HEK293 (cell line): ENCODE data around the gene LPO.

Source experiments
- CTCF ChIA-PET: fragments of 350-600 bp; formaldehyde crosslinking; extraction: SDS; loops from one replicate; lab custom pipeline; 2021; ENCODE audit warnings: antibody characterized with exemption; lab: Yijun Ruan, JAX
- POLR2A ChIA-PET: fragments of 300-600 bp; formaldehyde crosslinking; extraction: SDS; loops from one replicate; lab custom pipeline; 2020; ENCODE audit warnings: antibody characterized with exemption, inconsistent platforms; lab: Yijun Ruan, JAX
- H3K27ac ChIP-seq: fragments of 200-500 bp; sonication (Bioruptor generic); 2 replicates; pipeline ENCODE4 v1.5.1; 2014; ENCODE audit warnings: low read depth, low read length, control low read depth, inconsistent platforms; ENCODE audit errors: extremely low read depth
- H3K36me3 ChIP-seq, 2 experiments: fragments of 200-500 bp in 1 of 2; sonication (Bioruptor generic) in 1 of 2; 1 replicate in 1 of 2; 2 replicates in 1 of 2; pipeline ENCODE4 v1.5.1; 2014 to 2017; ENCODE audit warnings: inconsistent platforms in 2 of 2, low read length in 2 of 2; ENCODE audit not compliant: control insufficient read depth in 2 of 2, insufficient read depth in 1 of 2
- H3K4me1 ChIP-seq: fragments of 200-500 bp; sonication (Bioruptor generic); 2 replicates; pipeline ENCODE4 v1.5.1; 2014; ENCODE audit warnings: mild to moderate bottlenecking, low read length, inconsistent platforms; ENCODE audit not compliant: control insufficient read depth, insufficient read depth
- H3K4me3 ChIP-seq: 2 replicates; pipeline ENCODE4 v1.5.1; 2011; ENCODE audit warnings: low read depth, mild to moderate bottlenecking, control low read depth, low read length, moderate library complexity
- H3K9me3 ChIP-seq: fragments of 200-500 bp; sonication (Bioruptor generic); 2 replicates; pipeline ENCODE4 v1.5.1; 2014; ENCODE audit warnings: low read depth, low read length, inconsistent platforms; ENCODE audit not compliant: control insufficient read depth, insufficient read depth
- CTCF ChIP-seq: fragments of 450-650 bp; formaldehyde crosslinking; IDR thresholded peaks from 2 replicates; pipeline ENCODE4 v1.5.1; 2016; ENCODE audit warnings: missing biosample characterization, missing genetic modification characterization
- EGR2 ChIP-seq: fragments of 450-650 bp; formaldehyde crosslinking; IDR thresholded peaks from 2 replicates; pipeline ENCODE4 v1.5.1; 2016; ENCODE audit warnings: low read depth, missing biosample characterization, missing genetic modification characterization
- GFI1B ChIP-seq: fragments of 450-650 bp; formaldehyde crosslinking; IDR thresholded peaks from 2 replicates; pipeline ENCODE4 v1.5.1; 2016; ENCODE audit warnings: missing biosample characterization, missing genetic modification characterization
- ZBTB1 ChIP-seq: fragments of 450-650 bp; formaldehyde crosslinking; IDR thresholded peaks from 2 replicates; pipeline ENCODE4 v1.5.1; 2016; ENCODE audit warnings: missing biosample characterization, missing genetic modification characterization
- ZFHX2 ChIP-seq: fragments of 450-650 bp; formaldehyde crosslinking; conservative IDR thresholded peaks from 2 replicates; pipeline ENCODE4 v1.5.1; 2016; ENCODE audit warnings: missing biosample characterization, missing genetic modification characterization
- ZIC2 ChIP-seq: fragments of 450-650 bp; formaldehyde crosslinking; IDR thresholded peaks from 2 replicates; pipeline ENCODE4 v1.5.1; 2016; ENCODE audit warnings: missing biosample characterization, missing genetic modification characterization
- ZNF121 ChIP-seq: fragments of 450-650 bp; formaldehyde crosslinking; IDR thresholded peaks from 2 replicates; pipeline ENCODE4 v1.5.1; 2016; ENCODE audit warnings: missing biosample characterization, missing genetic modification characterization
- ZNF169 ChIP-seq: fragments of 450-650 bp; formaldehyde crosslinking; IDR thresholded peaks from 2 replicates; pipeline ENCODE4 v1.5.1; 2016; ENCODE audit warnings: missing biosample characterization, missing genetic modification characterization
- ZNF513 ChIP-seq: fragments of 450-650 bp; IDR thresholded peaks from 2 replicates; pipeline ENCODE4 v1.5.1; 2018; ENCODE audit warnings: missing biosample characterization, missing genetic modification characterization
- ZNF596 ChIP-seq: fragments of 450-650 bp; IDR thresholded peaks from 2 replicates; pipeline ENCODE4 v1.5.0; 2018; ENCODE audit warnings: missing biosample characterization, mild to moderate bottlenecking, missing genetic modification characterization, moderate library complexity
- ZNF623 ChIP-seq: fragments of 450-650 bp; formaldehyde crosslinking; IDR thresholded peaks from 2 replicates; pipeline ENCODE4 v1.5.1; 2016; ENCODE audit warnings: missing biosample characterization, missing genetic modification characterization
- ZNF670 ChIP-seq: fragments of 450-650 bp; formaldehyde crosslinking; IDR thresholded peaks from 2 replicates; pipeline ENCODE4 v1.5.1; 2016; ENCODE audit warnings: missing biosample characterization, missing genetic modification characterization, low read depth
- ZNF747 ChIP-seq: fragments of 450-650 bp; formaldehyde crosslinking; IDR thresholded peaks from 2 replicates; pipeline ENCODE4 v1.5.1; 2016; ENCODE audit warnings: missing biosample characterization, missing genetic modification characterization
- ZNF776 ChIP-seq: fragments of 450-650 bp; formaldehyde crosslinking; IDR thresholded peaks from 2 replicates; pipeline ENCODE4 v1.5.0; 2017; ENCODE audit warnings: missing biosample characterization, missing genetic modification characterization, borderline replicate concordance
- ZNF785 ChIP-seq: fragments of 450-650 bp; formaldehyde crosslinking; IDR thresholded peaks from 2 replicates; pipeline ENCODE4 v1.5.1; 2016; ENCODE audit warnings: missing biosample characterization, missing genetic modification characterization

LPO gene

GRCh38 chr17:58308173-58308984, 70.0 kb downstream of the LPO start:
- Histone ChIP-seq H3K27ac (no peak overlapping the region), H3K4me3 (no peak overlapping the region), H3K4me1 (no peaks in the 10 kb centered on the region), H3K9me3 (no peaks in the 10 kb centered on the region), H3K36me3 (no peaks in the 10 kb centered on the region)
- ChIA-PET CTCF (interaction anchor here (0.6 to 2.4 kb wide), 15 partner anchors 9 to 408 kb away, joined by 3 to 10 read pairs (median 3); partner anchors contain the start of gene MKS1), POLR2A (interaction anchor here (1.0 to 1.2 kb wide), 2 partner anchors 9 to 44 kb away, joined by 3 to 5 read pairs; partner anchors contain the start of gene SUPT4H1)
- peak; percentile 75 for TF ChIP-seq CTCF
- no peak for TF ChIP-seq ZNF623
- TF ChIP-seq EGR2 (tag by site-specific recombination) = peak; percentile 30; the same call in 1 of the 2 replicates

GRCh38 chr17:58308985-58309917, 70.9 kb downstream of the LPO start:
- Histone ChIP-seq H3K27ac (no peak overlapping the region), H3K9me3 (no peaks in the 10 kb centered on the region), H3K36me3 (no peaks in the 10 kb centered on the region), H3K4me1 (peaks cover 4% of the 10 kb centered on the region; the same call in 1 of the 2 replicates), H3K4me3 (no peak overlapping the region)
- CTCF ChIA-PET = interaction anchor here (0.5 to 1.6 kb wide), 10 partner anchors 8 to 409 kb away, joined by 3 to 7 read pairs (median 4); no protein-coding TSS in a partner anchor
- POLR2A ChIA-PET = interaction anchor here (1.0 kb wide), 1 partner anchor 8 kb away, joined by 3 read pairs; no protein-coding TSS in a partner anchor
- TF ChIP-seq GFI1B (tag by site-specific recombination) (no peak), ZNF513 (tag by site-specific recombination) (0 out of 2 replicates have a peak, but pooled peaks have one; percentile 50), ZNF169 (tag by site-specific recombination) (no peak), ZIC2 (tag by site-specific recombination) (peak; percentile 47), ZFHX2 (tag by site-specific recombination) (peak; percentile 74), EGR2 (tag by site-specific recombination) (peak; percentile 90), ZNF670 (tag by site-specific recombination) (no peak), ZNF121 (no peak), ZNF596 (no peak), ZNF747 (tag by site-specific recombination) (no peak), ZNF785 (no peak), ZNF776 (tag by site-specific recombination) (no peak), ZNF623 (no peak)

GRCh38 chr17:58309918-58310259, 71.5 kb downstream of the LPO start:
- Histone ChIP-seq H3K9me3 (no peaks in the 10 kb centered on the region), H3K27ac (no peak overlapping the region), H3K36me3 (no peaks in the 10 kb centered on the region), H3K4me1 (peaks cover 4% of the 10 kb centered on the region; the same call in 1 of the 2 replicates), H3K4me3 (no peak overlapping the region)
- no peak for TF ChIP-seq ZBTB1
- peak; percentile 82 for TF ChIP-seq ZNF513 (tag by site-specific recombination)
- POLR2A ChIA-PET = no interaction called here
- CTCF ChIA-PET = interaction anchor here (0.9 to 1.5 kb wide), 2 partner anchors 7 to 137 kb away, joined by 3 to 7 read pairs; no protein-coding TSS in a partner anchor
